Inflammatory macrophage treated with lipopolysaccharide for 4 hours (primary cell): ENCODE measurements around the gene ABLIM2.

Experiments
- DNase-seq: peaks from one replicate; pipeline ENCODE4 v3.0.0-alpha.2; 2020

Gene ABLIM2

GRCh38 chr4:8066336-8066931 is 92.2 kb downstream of the ABLIM2 start:
- no peak for DNase-seq

- DNase-seq: no peak
These were observed 94.5 kb downstream of the ABLIM2 start for GRCh38 chr4:8063974-8064563.

- DNase-seq: no peak
These were observed 97.0 kb downstream of the ABLIM2 start for GRCh38 chr4:8061573-8061972.

- DNase-seq: no peak
These were observed 97.5 kb downstream of the ABLIM2 start for GRCh38 chr4:8061145-8061544.

GRCh38 chr4:8060632-8061031 is 98.0 kb downstream of the ABLIM2 start:
- DNase-seq: no peak

GRCh38 chr4:8058031-8058479 is 100.6 kb downstream of the ABLIM2 start:
- DNase-seq: no peak

GRCh38 chr4:8055206-8055605 is 103.4 kb downstream of the ABLIM2 start:
- no peak for DNase-seq

- DNase-seq: no peak
These were observed 104.7 kb downstream of the ABLIM2 start for GRCh38 chr4:8053688-8054449.

- DNase-seq: no peak
These were observed 106.4 kb downstream of the ABLIM2 start for GRCh38 chr4:8052160-8052691.

GRCh38 chr4:8051644-8052043 is 107.0 kb downstream of the ABLIM2 start:
- DNase-seq: no peak

GRCh38 chr4:8050555-8051206 is 107.9 kb downstream of the ABLIM2 start:
- DNase-seq: no peak

GRCh38 chr4:8050180-8050554 is 108.4 kb downstream of the ABLIM2 start:
- DNase-seq: no peak

GRCh38 chr4:8048856-8049676 is 109.5 kb downstream of the ABLIM2 start:
- no peak for DNase-seq

- no peak for DNase-seq
These were observed 110.6 kb downstream of the ABLIM2 start for GRCh38 chr4:8047837-8048678.

- DNase-seq: no peak
These were observed 111.6 kb downstream of the ABLIM2 start for GRCh38 chr4:8046925-8047541.

- no peak for DNase-seq
These were observed 112.7 kb downstream of the ABLIM2 start for GRCh38 chr4:8045909-8046308.

- no peak for DNase-seq
These were observed 113.9 kb downstream of the ABLIM2 start for GRCh38 chr4:8044699-8045098.

GRCh38 chr4:8044244-8044643 is 114.4 kb downstream of the ABLIM2 start:
- DNase-seq: no peak

GRCh38 chr4:8043596-8043995 is 115.0 kb downstream of the ABLIM2 start:
- no peak for DNase-seq

- no peak for DNase-seq
These were observed 116.7 kb downstream of the ABLIM2 start for GRCh38 chr4:8041868-8042267.

- DNase-seq: no peak
These were observed 117.4 kb downstream of the ABLIM2 start for GRCh38 chr4:8041172-8041571.
